ENCODE results near the gene C16orf95. TPM values are rescaled to one million over a fixed set of nuclear protein-coding genes. Genes with fewer than 3 reads are reported as not detected.
A peak's percentile ranks its signal among the peaks of the same experiment; 100 is the strongest.
"Not testable (repeated sequence)": the region's sequence is repeated elsewhere in the genome, so short reads cannot be mapped to it uniquely, and the experiment has no call there.

Gene C16orf95
- total RNA-seq, 1 donor from 2014 or later, result 0.72 TPM

- no peak for DNase-seq (ENCODE audit: low spot score)
Observed at GRCh38 chr16:87346517-87347060, 29.4 kb upstream of the C16orf95 start.

- DNase-seq (ENCODE audit: low spot score), result no peak
Observed at GRCh38 chr16:87345726-87346424, 28.7 kb upstream of the C16orf95 start.

- DNase-seq (ENCODE audit: low spot score), result peak; percentile 8
Observed at GRCh38 chr16:87344931-87345631, 27.9 kb upstream of the C16orf95 start.

- no peak for DNase-seq (ENCODE audit: low spot score)
Observed at GRCh38 chr16:87344165-87344930, 27.2 kb upstream of the C16orf95 start.

- no peak for DNase-seq (ENCODE audit: low spot score)
Observed at GRCh38 chr16:87343753-87344050, 26.5 kb upstream of the C16orf95 start.

GRCh38 chr16:87342978-87343752 is 26.0 kb upstream of the C16orf95 start:
- DNase-seq (ENCODE audit: low spot score), result no peak

GRCh38 chr16:87342504-87342903 is 25.3 kb upstream of the C16orf95 start:
- no peak for DNase-seq (ENCODE audit: low spot score)

- no peak for DNase-seq (ENCODE audit: low spot score)
Observed at GRCh38 chr16:87340198-87340597, 23.0 kb upstream of the C16orf95 start.

GRCh38 chr16:87339724-87340105 is 22.5 kb upstream of the C16orf95 start:
- DNase-seq (ENCODE audit: low spot score), result not testable (repeated sequence)

GRCh38 chr16:87339086-87339723 is 22.0 kb upstream of the C16orf95 start:
- no peak for DNase-seq (ENCODE audit: low spot score)

GRCh38 chr16:87338155-87338765 is 21.1 kb upstream of the C16orf95 start:
- no peak for DNase-seq (ENCODE audit: low spot score)

- no peak for DNase-seq (ENCODE audit: low spot score)
Observed at GRCh38 chr16:87337262-87337771, 20.1 kb upstream of the C16orf95 start.

- no peak for DNase-seq (ENCODE audit: low spot score)
Observed at GRCh38 chr16:87336434-87337240, 19.4 kb upstream of the C16orf95 start.

- DNase-seq (ENCODE audit: low spot score), result no peak
Observed at GRCh38 chr16:87335625-87336433, 18.6 kb upstream of the C16orf95 start.

GRCh38 chr16:87334651-87335624 is 17.7 kb upstream of the C16orf95 start:
- DNase-seq (ENCODE audit: low spot score), result no peak

GRCh38 chr16:87333581-87334331 is 16.6 kb upstream of the C16orf95 start:
- no peak for DNase-seq (ENCODE audit: low spot score)

GRCh38 chr16:87333101-87333500 is 15.9 kb upstream of the C16orf95 start:
- no peak for DNase-seq (ENCODE audit: low spot score)
